Endothelial cell of umbilical vein (primary cell): ENCODE data around the gene SLC49A3. TPM values are rescaled to one million over a fixed set of nuclear protein-coding genes. Genes with fewer than 3 reads are reported as not detected.

Experiments used
- BruUV-seq: library from RNA; stranded (reverse); fragments of 400-500 nt; replicated peaks from 2 replicates; lab custom pipeline; 2021; lab: Mats Ljungman, UMichigan
- CTCF ChIA-PET: fragments of 300-600, 350-600 bp; sonication (Branson Sonifier 250); formaldehyde crosslinking; loops from one replicate; lab custom pipeline; 2021; ENCODE audit warnings: antibody characterized with exemption, inconsistent platforms; lab: Charles Lee
- POLR2A ChIA-PET: fragments of 300-600, 350-600 bp; sonication (Branson Sonifier 250); formaldehyde crosslinking; loops from one replicate; lab custom pipeline; 2021; ENCODE audit warnings: antibody characterized with exemption, inconsistent platforms; lab: Charles Lee
- DNase-seq: peaks from one replicate; pipeline ENCODE4 v3.0.0-alpha.2; 2011; ENCODE audit warnings: low read depth, low spot score
- FAIRE-seq: peaks from 2 replicates; lab custom pipeline; 2011; peaks lifted over from hg19 to GRCh38; lab: Jason Lieb, UNC
- H2AFZ ChIP-seq: 2 replicates; pipeline ENCODE4 v1.6.0; 2012; ENCODE audit warnings: low read depth, low read length, control low read depth, inconsistent platforms
- H3K27ac ChIP-seq: 2 replicates; pipeline ENCODE4 v1.5.1; 2011; ENCODE audit warnings: low read depth, mild to moderate bottlenecking, control low read depth, low read length, moderate library complexity; ENCODE audit not compliant: insufficient read depth
- H3K27me3 ChIP-seq, 2 experiments: 2 replicates each; pipeline versions ENCODE4 v1.6.0 to v1.6.1; 2011; ENCODE audit warnings: low read length in 2 of 2, mixed read lengths in 1 of 2; ENCODE audit not compliant: control insufficient read depth in 2 of 2, insufficient read depth in 2 of 2
- H3K36me3 ChIP-seq, 2 experiments: 2 replicates in 1 of 2; 3 replicates in 1 of 2; pipeline ENCODE4 v1.5.1; 2011; ENCODE audit warnings: low read length in 2 of 2, mild to moderate bottlenecking in 1 of 2, moderate library complexity in 1 of 2; ENCODE audit not compliant: control insufficient read depth in 2 of 2, insufficient read depth in 2 of 2; ENCODE audit errors: extremely low read depth in 1 of 2
- H3K4me1 ChIP-seq: 3 replicates; pipeline ENCODE4 v1.5.1; 2011; ENCODE audit warnings: mild to moderate bottlenecking, low read length; ENCODE audit not compliant: control insufficient read depth, insufficient read depth; ENCODE audit errors: extremely low read depth
- H3K4me2 ChIP-seq: 2 replicates; pipeline ENCODE4 v1.6.1; 2011; ENCODE audit warnings: low read length, control low read depth, mixed read lengths; ENCODE audit not compliant: insufficient read depth
- H3K4me3 ChIP-seq, 3 experiments: fragments of 200-600 bp in 1 of 3; sonication (generic), shearing (Covaris generic) in 1 of 3; replicated peaks in 1 of 3; 2 replicates each; pipeline ENCODE4 v1.5.1; 2011 to 2016; ENCODE audit warnings: control low read depth in 3 of 3, low read length in 3 of 3, mild to moderate bottlenecking in 2 of 3, inconsistent platforms in 1 of 3, low read depth in 1 of 3, moderate library complexity in 1 of 3; ENCODE audit not compliant: insufficient read depth in 1 of 3
- H3K79me2 ChIP-seq: 2 replicates; pipeline ENCODE4 v1.6.0; 2012; ENCODE audit warnings: low read length, inconsistent platforms; ENCODE audit not compliant: control insufficient read depth, insufficient read depth
- H3K9ac ChIP-seq: replicated peaks from 2 replicates; pipeline ENCODE3; 2011; ENCODE audit warnings: low read length, control low read depth; ENCODE audit not compliant: insufficient read depth; ENCODE audit errors: extremely low read depth
- H3K9me1 ChIP-seq: replicated peaks from 3 replicates; pipeline ENCODE4 v1.6.0; 2011; ENCODE audit warnings: mild to moderate bottlenecking, low read length; ENCODE audit not compliant: control insufficient read depth, insufficient read depth; ENCODE audit errors: extremely low read depth
- H3K9me3 ChIP-seq: replicated peaks from 2 replicates; pipeline ENCODE4 v1.5.1; 2012; ENCODE audit warnings: low read length, inconsistent platforms; ENCODE audit not compliant: control insufficient read depth, insufficient read depth
- H4K20me1 ChIP-seq: replicated peaks from 2 replicates; pipeline ENCODE3; 2011; ENCODE audit warnings: mild to moderate bottlenecking, low read length; ENCODE audit not compliant: control insufficient read depth, insufficient read depth; ENCODE audit errors: extremely low read depth
- EZH2 ChIP-seq: IDR thresholded peaks from 2 replicates; pipeline ENCODE4 v1.6.1; 2012; ENCODE audit warnings: borderline replicate concordance, low read depth, mild to moderate bottlenecking, moderate library complexity, low read length, inconsistent platforms; ENCODE audit not compliant: severe bottlenecking
- FOS ChIP-seq: IDR thresholded peaks from 2 replicates; pipeline ENCODE4 v1.6.1; 2011; ENCODE audit warnings: mild to moderate bottlenecking, low read length, moderate library complexity, borderline replicate concordance; ENCODE audit not compliant: insufficient read depth
- GATA2 ChIP-seq: IDR thresholded peaks from 2 replicates; pipeline ENCODE4 v1.7.0; 2011; ENCODE audit warnings: low read depth, mild to moderate bottlenecking, moderate library complexity, mixed read lengths, low read length; ENCODE audit not compliant: insufficient read length, insufficient read depth
- JUN ChIP-seq: IDR thresholded peaks from 2 replicates; pipeline ENCODE4 v1.6.1; 2011; ENCODE audit warnings: borderline replicate concordance, low read depth; ENCODE audit not compliant: insufficient read length, insufficient read depth
- MYC ChIP-seq: IDR thresholded peaks from one replicate; pipeline ENCODE4 v1.6.1; 2011; ENCODE audit warnings: mild to moderate bottlenecking, low read depth, low read length
- POLR2A ChIP-seq: IDR thresholded peaks from 2 replicates; pipeline ENCODE4 v1.6.1; 2012; ENCODE audit warnings: low read depth, mild to moderate bottlenecking, control low read depth, low read length
- POLR2AphosphoS5 ChIP-seq: IDR thresholded peaks from 2 replicates; pipeline ENCODE4 v1.6.1; 2012; ENCODE audit warnings: low read depth, mild to moderate bottlenecking, control low read depth, low read length, moderate library complexity; ENCODE audit not compliant: insufficient read depth
- dilution Hi-C: fragments of 300-500 bp; cut with MboI; formaldehyde crosslinking; loops from one replicate; pipeline ENCODE4 v1.15.0; 2019; ENCODE audit warnings: low sequenced_read_pairs; ENCODE audit not compliant: extremely low pct_ligation_motif_present
- intact Hi-C: fragments of 100-400 bp; cut with micrococcal nuclease; formaldehyde crosslinking; loops from one replicate; pipeline ENCODE4 v1.10.0; 2022
- polyA plus RNA-seq, 4 experiments: library from polyadenylated mRNA; depleted of rRNA in 3 of 4; stranded (reverse) in 3 of 4; unstranded in 1 of 4; fragments of >200 nt; gene quantifications; 2 replicates each; pipeline versions ENCODE4 v1.2.1 to v1.2.3, GENCODE V29; 2011 to 2012; ENCODE audit warnings: missing spikeins in 1 of 4
- total RNA-seq: library from RNA; stranded (reverse); gene quantifications from 2 replicates; pipeline ENCODE4 v1.2.3, GENCODE V29; 2021
- TF ChIP-seq, protein P1 (sequence below), 2 donors: IDR thresholded peaks; 1 replicate in 1 of 2; 2 replicates in 1 of 2; pipeline ENCODE4 v1.5.1; 2011; ENCODE audit warnings: low read length in 2 of 2, mild to moderate bottlenecking in 2 of 2, moderate library complexity in 2 of 2, control low read depth in 1 of 2, inconsistent platforms in 1 of 2, low read depth in 1 of 2; ENCODE audit not compliant: insufficient read depth in 1 of 2; ENCODE audit errors: extremely low read depth in 1 of 2
- TF ChIP-seq, protein P2 (sequence below): IDR thresholded peaks from 2 replicates; pipeline ENCODE4 v1.6.1; 2011; ENCODE audit not compliant: insufficient read depth, insufficient read length

SLC49A3 gene
- total and polyA plus RNA-seq, 2 donors (not counting 3 experiments of a cell fraction or from before 2014, with no cell fraction given): 4.2 to 11.5 TPM

DNA sequence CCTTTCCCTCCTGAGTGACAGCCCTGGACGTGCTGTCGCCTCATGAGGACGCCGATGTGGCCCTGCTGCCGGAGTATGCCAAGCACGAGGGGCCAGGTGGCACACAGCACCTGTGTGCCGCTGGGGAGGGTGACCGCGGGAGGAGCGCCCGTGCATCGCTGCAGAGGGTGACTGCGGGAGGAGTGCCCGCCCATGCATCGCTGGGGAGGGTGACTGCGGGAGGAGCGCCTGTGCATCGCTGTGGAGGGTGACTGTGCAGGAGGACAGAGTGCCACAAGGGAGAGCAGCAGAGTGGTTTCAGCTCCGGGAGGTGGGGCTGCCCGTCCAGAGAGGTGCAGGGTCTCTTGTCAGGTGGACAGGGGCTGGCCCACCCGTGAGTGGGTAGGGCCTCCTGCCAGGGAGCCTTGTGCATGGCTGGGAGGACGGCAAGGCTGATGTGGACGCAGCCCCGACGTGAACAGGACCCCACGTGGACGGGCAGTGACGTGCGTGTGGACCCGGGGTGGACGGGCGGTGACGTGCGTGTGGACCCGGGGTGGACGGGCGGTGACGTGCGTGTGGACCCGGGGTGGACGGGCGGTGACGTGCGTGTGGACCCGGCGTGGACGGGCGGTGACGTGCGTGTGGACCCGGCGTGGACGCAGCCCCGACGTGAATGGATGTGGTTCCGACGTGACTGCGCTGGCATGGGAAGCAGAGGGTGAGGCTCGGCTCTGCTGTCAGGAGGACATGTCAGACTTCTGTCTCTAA, 31.3 kb upstream of the SLC49A3 start:
- H3K9me3 ChIP-seq: no peaks in the 10 kb centered on the region
- DNase-seq (no peak), FAIRE-seq (no peak)
- H3K79me2 ChIP-seq: peaks cover 78% of the 10 kb centered on the region
- TF ChIP-seq JUN: no peak
- no peak for TF ChIP-seq FOS
- no peak for TF ChIP-seq GATA2
- ChIA-PET POLR2A (interaction anchor here (0.5 kb wide), 1 partner anchor 13 kb away, joined by 3 read pairs; no protein-coding TSS in a partner anchor), CTCF (interaction anchor here (0.9 to 1.2 kb wide), 3 partner anchors 11 to 36 kb away, joined by 3 to 4 read pairs (median 3); no protein-coding TSS in a partner anchor)
- H3K27me3 ChIP-seq: no peaks in the 10 kb centered on the region
- no peak overlapping the region for H2AFZ ChIP-seq
- no peak overlapping the region for H3K27ac ChIP-seq
- no TSS peak for BruUV-seq
- H3K9me1 ChIP-seq: no peaks in the 10 kb centered on the region
- H3K9ac ChIP-seq: no peak overlapping the region
- H3K4me2 ChIP-seq: no peak overlapping the region
- peaks cover 4 to 7% of the 10 kb centered on the region in 2 experiments for H3K36me3 ChIP-seq
- H3K4me1 ChIP-seq: peaks cover 8% of the 10 kb centered on the region
- dilution Hi-C loops (no loop called here), intact Hi-C loops (no loop called here)
- H3K4me3 ChIP-seq: no peak overlapping the region
- no peaks in the 10 kb centered on the region for H4K20me1 ChIP-seq

GRCh38 chr4:718460-718859, 29.5 kb upstream of the SLC49A3 start:
- no peak overlapping the region for H3K27ac ChIP-seq
- H3K9ac ChIP-seq: no peak overlapping the region
- H3K9me3 ChIP-seq: no peaks in the 10 kb centered on the region
- H3K4me2 ChIP-seq: no peak overlapping the region
- H4K20me1 ChIP-seq: no peaks in the 10 kb centered on the region
- peaks cover 8% of the 10 kb centered on the region for H3K4me1 ChIP-seq
- H3K9me1 ChIP-seq: no peaks in the 10 kb centered on the region
- DNase-seq: no peak
- H3K27me3 ChIP-seq: no peaks in the 10 kb centered on the region
- no peak overlapping the region for H3K4me3 ChIP-seq
- TF ChIP-seq FOS: no peak
- TF ChIP-seq, protein P1, sequence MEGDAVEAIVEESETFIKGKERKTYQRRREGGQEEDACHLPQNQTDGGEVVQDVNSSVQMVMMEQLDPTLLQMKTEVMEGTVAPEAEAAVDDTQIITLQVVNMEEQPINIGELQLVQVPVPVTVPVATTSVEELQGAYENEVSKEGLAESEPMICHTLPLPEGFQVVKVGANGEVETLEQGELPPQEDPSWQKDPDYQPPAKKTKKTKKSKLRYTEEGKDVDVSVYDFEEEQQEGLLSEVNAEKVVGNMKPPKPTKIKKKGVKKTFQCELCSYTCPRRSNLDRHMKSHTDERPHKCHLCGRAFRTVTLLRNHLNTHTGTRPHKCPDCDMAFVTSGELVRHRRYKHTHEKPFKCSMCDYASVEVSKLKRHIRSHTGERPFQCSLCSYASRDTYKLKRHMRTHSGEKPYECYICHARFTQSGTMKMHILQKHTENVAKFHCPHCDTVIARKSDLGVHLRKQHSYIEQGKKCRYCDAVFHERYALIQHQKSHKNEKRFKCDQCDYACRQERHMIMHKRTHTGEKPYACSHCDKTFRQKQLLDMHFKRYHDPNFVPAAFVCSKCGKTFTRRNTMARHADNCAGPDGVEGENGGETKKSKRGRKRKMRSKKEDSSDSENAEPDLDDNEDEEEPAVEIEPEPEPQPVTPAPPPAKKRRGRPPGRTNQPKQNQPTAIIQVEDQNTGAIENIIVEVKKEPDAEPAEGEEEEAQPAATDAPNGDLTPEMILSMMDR (IDR thresholded peaks at IDR 0.05; ENCODE audit: extremely low read depth in 1 of 2, insufficient read depth in 1 of 2, low read depth in 1 of 2, low read length in 2 of 2): no peak
- TF ChIP-seq GATA2: no peak
- no peak for TF ChIP-seq EZH2
- no peak for TF ChIP-seq POLR2A
- TF ChIP-seq, protein P2, sequence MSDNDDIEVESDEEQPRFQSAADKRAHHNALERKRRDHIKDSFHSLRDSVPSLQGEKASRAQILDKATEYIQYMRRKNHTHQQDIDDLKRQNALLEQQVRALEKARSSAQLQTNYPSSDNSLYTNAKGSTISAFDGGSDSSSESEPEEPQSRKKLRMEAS: no peak
- no peak for TF ChIP-seq MYC
- no peak for TF ChIP-seq JUN
- TF ChIP-seq POLR2AphosphoS5: no peak
- intact Hi-C loops (no loop called here), dilution Hi-C loops (no loop called here)
- H3K36me3 ChIP-seq: peaks cover 4 to 8% of the 10 kb centered on the region in 2 experiments
- no peak for FAIRE-seq
- H3K79me2 ChIP-seq: peaks cover 80% of the 10 kb centered on the region
- no TSS peak for BruUV-seq
- ChIA-PET POLR2A (no interaction called here), CTCF (interaction anchor here (0.7 kb wide), 1 partner anchor 24 kb away, joined by 3 read pairs; no protein-coding TSS in a partner anchor)
- no peak overlapping the region for H2AFZ ChIP-seq
